Tibial artery (tissue), 4 donors: ENCODE measurements around the gene PSTPIP2.

Source experiments
- DNase-seq, 2 donors: peaks; one replicate each; pipeline ENCODE4 v3.0.0-alpha.2; 2019
- H3K27ac ChIP-seq, 2 donors: fragments of 200-600 bp; sonication (generic) in 1 of 2; 1 replicate in 1 of 2; 2 replicates in 1 of 2; pipeline ENCODE4 v1.5.1; 2018 to 2019; ENCODE audit warnings: mild to moderate bottlenecking in 1 of 2
- H3K27me3 ChIP-seq, 2 donors: fragments of 200-600 bp; sonication (generic) in 1 of 2; one replicate each; pipeline versions ENCODE4 v1.5.1 to v1.6.0; 2016 to 2019
- H3K36me3 ChIP-seq, 3 donors: fragments of 200-600 bp; sonication (generic) in 2 of 3; one replicate each; pipeline ENCODE4 v1.5.1; 2016 to 2019; ENCODE audit warnings: mild to moderate bottlenecking in 2 of 3
- H3K4me1 ChIP-seq, 4 donors: fragments of 200-600 bp; sonication (generic) in 2 of 4; 1 replicate in 3 of 4; 2 replicates in 1 of 4; pipeline ENCODE4 v1.5.1; 2016 to 2019
- H3K4me3 ChIP-seq, 2 donors: fragments of 200-600 bp; sonication (generic) in 1 of 2; 1 replicate in 1 of 2; 2 replicates in 1 of 2; pipeline ENCODE4 v1.5.1; 2018 to 2019; ENCODE audit warnings: mild to moderate bottlenecking in 2 of 2
- H3K9me3 ChIP-seq, 3 donors: fragments of 200-600 bp; sonication (generic) in 1 of 3; one replicate each; pipeline ENCODE4 v1.5.1; 2016 to 2019
- intact Hi-C: fragments of 100-400 bp; cut with DNase I; formaldehyde crosslinking; loops from one replicate; pipeline ENCODE4 v1.15.0; 2023; ENCODE audit warnings: low total_unique reads
- TF ChIP-seq, protein P1 (sequence below), 2 experiments: fragments of 200-600 bp in 1 of 2; fragments of 450-650 bp in 1 of 2; IDR thresholded peaks; one replicate each; pipeline ENCODE4 v1.5.1; 2017 to 2019; ENCODE audit warnings: antibody characterized with exemption in 2 of 2, mild to moderate bottlenecking in 1 of 2, moderate library complexity in 1 of 2

Gene PSTPIP2

DNA sequence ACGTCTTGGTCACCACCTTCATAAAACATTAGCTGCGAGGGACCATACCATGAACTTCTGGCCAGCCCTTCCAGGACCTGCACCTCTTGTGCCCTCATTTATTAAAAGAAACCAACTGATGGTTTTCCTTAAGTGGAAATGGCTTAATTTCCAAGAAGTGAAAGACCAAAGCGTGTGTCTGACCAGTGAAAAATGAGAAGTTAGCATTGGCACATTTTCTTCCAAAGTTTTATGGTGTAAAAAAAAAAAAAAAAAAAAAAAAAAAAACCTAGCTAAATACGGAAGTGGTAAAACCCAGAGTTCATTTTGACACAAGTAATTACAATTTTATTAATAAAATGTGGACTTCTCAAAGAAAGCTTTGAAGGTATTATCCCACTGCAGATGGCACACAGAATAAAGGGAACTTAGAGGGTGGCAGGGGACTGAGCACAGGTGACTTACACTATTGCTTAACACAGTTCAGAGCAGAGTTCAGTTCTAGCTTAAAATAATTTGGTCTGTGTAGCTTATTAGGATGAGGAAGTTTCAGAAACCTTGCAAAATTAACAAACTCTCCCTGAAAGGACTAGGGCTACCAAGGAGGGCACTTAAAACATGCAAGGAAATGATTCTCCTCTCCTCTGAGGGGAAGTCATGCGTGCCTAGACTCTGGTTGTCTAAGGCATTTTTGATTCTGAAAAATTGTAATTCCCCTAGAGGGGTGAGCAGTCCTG, 62.8 kb downstream of the PSTPIP2 start:
- Histone ChIP-seq H3K4me1 (no peaks in the 10 kb centered on the region), H3K27me3 (no peaks in the 10 kb centered on the region), H3K27ac (no peak overlapping the region), H3K36me3 (peaks cover 10 to 34% (median 11%) of the 10 kb centered on the region in 3 donors), H3K4me3 (no peak overlapping the region), H3K9me3 (no peaks in the 10 kb centered on the region)
- TF ChIP-seq, protein P1, sequence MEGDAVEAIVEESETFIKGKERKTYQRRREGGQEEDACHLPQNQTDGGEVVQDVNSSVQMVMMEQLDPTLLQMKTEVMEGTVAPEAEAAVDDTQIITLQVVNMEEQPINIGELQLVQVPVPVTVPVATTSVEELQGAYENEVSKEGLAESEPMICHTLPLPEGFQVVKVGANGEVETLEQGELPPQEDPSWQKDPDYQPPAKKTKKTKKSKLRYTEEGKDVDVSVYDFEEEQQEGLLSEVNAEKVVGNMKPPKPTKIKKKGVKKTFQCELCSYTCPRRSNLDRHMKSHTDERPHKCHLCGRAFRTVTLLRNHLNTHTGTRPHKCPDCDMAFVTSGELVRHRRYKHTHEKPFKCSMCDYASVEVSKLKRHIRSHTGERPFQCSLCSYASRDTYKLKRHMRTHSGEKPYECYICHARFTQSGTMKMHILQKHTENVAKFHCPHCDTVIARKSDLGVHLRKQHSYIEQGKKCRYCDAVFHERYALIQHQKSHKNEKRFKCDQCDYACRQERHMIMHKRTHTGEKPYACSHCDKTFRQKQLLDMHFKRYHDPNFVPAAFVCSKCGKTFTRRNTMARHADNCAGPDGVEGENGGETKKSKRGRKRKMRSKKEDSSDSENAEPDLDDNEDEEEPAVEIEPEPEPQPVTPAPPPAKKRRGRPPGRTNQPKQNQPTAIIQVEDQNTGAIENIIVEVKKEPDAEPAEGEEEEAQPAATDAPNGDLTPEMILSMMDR (IDR thresholded peaks at IDR 0.05): no peak
- intact Hi-C loops: no loop called here
- no peak for DNase-seq

DNA sequence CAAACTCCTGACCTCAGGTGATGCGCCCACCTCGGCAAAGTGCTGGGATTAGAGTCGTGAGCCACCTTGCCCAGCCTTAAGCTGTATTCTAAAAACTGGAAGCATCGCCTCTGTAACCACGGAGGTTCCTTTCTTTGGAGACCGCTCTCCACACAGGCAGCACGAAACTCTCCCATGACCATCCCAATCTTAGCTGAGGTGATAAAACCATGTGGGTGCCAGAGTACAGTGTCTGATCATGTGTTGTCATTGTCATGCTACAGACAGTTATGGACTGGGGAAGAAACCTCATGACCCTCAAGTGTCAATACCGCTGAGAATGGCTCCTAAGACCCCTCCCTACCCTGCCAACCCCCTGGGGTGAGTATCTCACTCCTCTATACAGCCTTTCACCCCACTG, 63.5 kb downstream of the PSTPIP2 start:
- Histone ChIP-seq H3K4me3 (no peak overlapping the region), H3K27me3 (no peaks in the 10 kb centered on the region), H3K27ac (no peak overlapping the region), H3K9me3 (no peaks in the 10 kb centered on the region), H3K36me3 (peaks cover 10 to 34% (median 11%) of the 10 kb centered on the region in 3 donors), H3K4me1 (no peaks in the 10 kb centered on the region)
- TF ChIP-seq, protein P1 (IDR thresholded peaks at IDR 0.05): no peak
- intact Hi-C loops: no loop called here
- DNase-seq: no peak

DNA sequence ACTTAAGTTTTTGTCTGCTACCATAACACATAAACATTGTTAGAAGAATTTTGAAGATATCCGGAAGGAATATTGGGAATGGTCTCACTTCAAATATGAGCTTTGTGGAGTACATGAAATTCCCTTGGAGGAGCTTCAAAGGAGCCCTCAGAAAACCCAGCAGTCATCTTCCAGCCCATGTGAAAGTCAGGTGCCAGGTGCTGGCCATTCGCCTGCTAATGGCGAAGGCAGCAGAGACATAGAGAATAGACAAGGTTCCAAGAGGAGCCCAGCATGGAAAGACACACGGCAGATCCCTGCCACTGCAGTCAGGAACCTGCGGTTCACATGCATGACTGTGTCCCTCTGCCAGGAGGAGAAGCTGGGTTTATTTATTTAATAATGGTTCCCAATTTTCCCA, 64.9 kb downstream of the PSTPIP2 start:
- H3K36me3 ChIP-seq: peaks cover 10 to 34% (median 11%) of the 10 kb centered on the region in 3 donors
- TF ChIP-seq, protein P1 (IDR thresholded peaks at IDR 0.05): no peak

DNA sequence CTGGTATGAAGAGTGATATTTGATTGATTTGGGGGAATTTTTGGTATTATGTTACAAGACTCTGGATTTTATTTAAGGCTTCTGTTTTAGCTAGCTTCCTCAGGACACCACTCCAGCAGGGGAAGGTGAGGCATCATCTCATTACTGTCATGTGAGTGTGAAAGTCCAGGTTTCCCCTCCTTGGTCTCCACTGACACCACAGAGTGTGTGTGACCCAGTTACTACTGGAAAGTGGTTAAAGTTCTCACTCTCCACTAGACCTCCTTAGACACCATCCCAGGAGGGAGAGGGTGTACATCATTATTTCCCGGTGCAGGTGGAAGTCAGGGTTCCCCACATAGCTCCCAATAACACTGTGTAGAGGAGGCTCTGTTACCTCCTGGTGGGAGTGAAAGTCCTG, 69.1 kb downstream of the PSTPIP2 start:
- no peaks in the 10 kb centered on the region for H3K27me3 ChIP-seq
- TF ChIP-seq, protein P1 (IDR thresholded peaks at IDR 0.05): no peak
- H3K4me3 ChIP-seq: no peak overlapping the region
- no peaks in the 10 kb centered on the region for H3K9me3 ChIP-seq
- H3K36me3 ChIP-seq: peaks cover 0 to 15% (median 0%) of the 10 kb centered on the region in 3 donors
- H3K27ac ChIP-seq: no peak overlapping the region
- intact Hi-C loops: no loop called here
- no peak for DNase-seq
- no peaks in the 10 kb centered on the region for H3K4me1 ChIP-seq

More for the DNA sequence above, 64.9 kb downstream of the PSTPIP2 start:
- intact Hi-C loops: no loop called here
- Histone ChIP-seq H3K27me3 (no peaks in the 10 kb centered on the region), H3K27ac (no peak overlapping the region), H3K4me3 (no peak overlapping the region), H3K9me3 (no peaks in the 10 kb centered on the region), H3K4me1 (no peaks in the 10 kb centered on the region)
- no peak for DNase-seq

DNA sequence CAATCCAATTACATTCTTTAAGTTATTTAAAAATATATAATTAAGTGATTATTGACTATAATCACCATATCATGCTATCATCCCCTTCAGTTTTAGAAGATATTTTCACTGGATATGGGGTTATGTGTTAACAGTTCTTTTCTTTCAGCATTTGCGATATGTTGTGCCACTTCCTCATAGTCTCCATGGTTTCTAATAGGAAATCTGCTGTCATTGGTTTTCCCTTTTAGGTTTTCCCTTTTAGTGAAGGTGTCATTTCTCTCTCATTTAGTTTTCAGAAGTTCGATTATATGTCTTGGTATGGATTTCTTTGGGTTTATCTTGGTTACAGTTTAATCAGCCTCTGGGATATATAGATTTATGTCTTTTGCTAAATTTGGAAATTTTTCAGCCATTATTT, 70.2 kb downstream of the PSTPIP2 start:
- Histone ChIP-seq H3K4me1 (no peaks in the 10 kb centered on the region), H3K36me3 (peaks cover 0 to 12% (median 0%) of the 10 kb centered on the region in 3 donors), H3K27ac (no peak overlapping the region), H3K4me3 (no peak overlapping the region), H3K9me3 (no peaks in the 10 kb centered on the region), H3K27me3 (no peaks in the 10 kb centered on the region)
- TF ChIP-seq, protein P1 (IDR thresholded peaks at IDR 0.05): no peak
- DNase-seq: no peak
- intact Hi-C loops: no loop called here
